Ovary (tissue), 9 donors: Measurements from ENCODE around the gene NAA20. TPM values are rescaled to one million over a fixed set of nuclear protein-coding genes. Genes with fewer than 3 reads are reported as not detected.
A peak's percentile ranks its signal among the peaks of the same experiment; 100 is the strongest.

Experiments
- DNase-seq, 5 donors: peaks; one replicate each; pipeline ENCODE4 v3.0.0-alpha.2; 2019 to 2020
- H3K27ac ChIP-seq, 2 donors: fragments of 200-600 bp; one replicate each; pipeline versions ENCODE4 v1.5.1 to v1.8.0; 2019 to 2022
- H3K27me3 ChIP-seq: fragments of 200-600 bp; one replicate; pipeline ENCODE4 v1.8.0; 2022
- H3K36me3 ChIP-seq: fragments of 200-600 bp; sonication (generic); one replicate; pipeline ENCODE4 v1.5.1; 2019
- H3K4me1 ChIP-seq: one replicate; pipeline ENCODE4 v1.8.1; 2013; ENCODE audit warnings: mild to moderate bottlenecking, moderate library complexity; ENCODE audit not compliant: insufficient read depth
- H3K4me3 ChIP-seq: fragments of 200-600 bp; sonication (generic); one replicate; pipeline ENCODE4 v1.5.1; 2017
- H3K9me3 ChIP-seq, 2 donors: fragments of 200-600 bp in 1 of 2; sonication (generic) in 1 of 2; one replicate each; pipeline versions ENCODE4 v1.5.1 to v1.8.1; 2013 to 2019; ENCODE audit warnings: mild to moderate bottlenecking in 1 of 2, moderate library complexity in 1 of 2
- EP300 ChIP-seq: sonication (generic); formaldehyde crosslinking; IDR thresholded peaks from one replicate; pipeline ENCODE4 v1.6.1; 2017; ENCODE audit warnings: antibody characterized with exemption
- POLR2A ChIP-seq: fragments of 450-650 bp; IDR thresholded peaks from one replicate; pipeline ENCODE4 v1.6.1; 2017; ENCODE audit warnings: antibody characterized with exemption, mild to moderate bottlenecking, moderate library complexity
- WGBS, 3 donors: extraction: QIAGEN DNeasy Blood & Tissue Kit in 1 of 3; methylation state at CpG; one replicate each; pipeline versions ENCODE4 v1.1.5 to v1.1.7; 2013 to 2017; 5-methylcytosine and 5-hydroxymethylcytosine counted together
- intact Hi-C, 4 donors: fragments of 100-400 bp; cut with DNase I; formaldehyde crosslinking; loops; one replicate each; pipeline versions ENCODE4 v1.11.0 to v1.15.1; 2022 to 2023
- polyA plus RNA-seq, 2 donors: library from polyadenylated mRNA; stranded (reverse); fragments of 200-250 nt in 1 of 2; fragments of 350-450 nt in 1 of 2; fragmentation: Illumina TruSeq in 1 of 2; extraction: RNeasy Lipid Tissue Mini Kit (QIAGEN cat#74804) in 1 of 2; gene quantifications; one replicate each; pipeline ENCODE4 v1.2.3, GENCODE V29; 2013 to 2014
- total RNA-seq, 7 donors: library from RNA; depleted of rRNA in 2 of 7; stranded (reverse); fragments of >200 nt in 2 of 7; fragmentation: NEBNext Ultra II Directional in 3 of 7; extraction: Animal tissue kit (Norgen Biotek cat#: 25700) in 3 of 7; gene quantifications; one replicate each; pipeline versions ENCODE4 v1.1.0 to v1.2.4, GENCODE V29; 2016 to 2023
- TF ChIP-seq, protein P1 (sequence below), 3 donors: fragments of 450-650 bp in 2 of 3; fragments of 200-600 bp in 1 of 3; IDR thresholded peaks; one replicate each; pipeline versions ENCODE4 v1.5.1 to v1.8.0; 2016 to 2022; ENCODE audit warnings: antibody characterized with exemption in 3 of 3, mild to moderate bottlenecking in 1 of 3
- donor health status: DM: no; HTN: no; CAD: no; lungs with moderate emphysema.
- donor health status: DM: no; HTN: no; CAD: no.
- donor health status: Bipolar disorder and iron deficiency.
- donor health status: DM: yes; HTN: yes; CAD: no.
- donor health status: DM: no; HTN: no; CAD: no.
- donor health status: DM: yes; HTN: yes; CAD: no.

The NAA20 gene
- total and polyA plus RNA-seq, 9 donors, result 19.4 to 67.6 (median 46.1) TPM

DNA sequence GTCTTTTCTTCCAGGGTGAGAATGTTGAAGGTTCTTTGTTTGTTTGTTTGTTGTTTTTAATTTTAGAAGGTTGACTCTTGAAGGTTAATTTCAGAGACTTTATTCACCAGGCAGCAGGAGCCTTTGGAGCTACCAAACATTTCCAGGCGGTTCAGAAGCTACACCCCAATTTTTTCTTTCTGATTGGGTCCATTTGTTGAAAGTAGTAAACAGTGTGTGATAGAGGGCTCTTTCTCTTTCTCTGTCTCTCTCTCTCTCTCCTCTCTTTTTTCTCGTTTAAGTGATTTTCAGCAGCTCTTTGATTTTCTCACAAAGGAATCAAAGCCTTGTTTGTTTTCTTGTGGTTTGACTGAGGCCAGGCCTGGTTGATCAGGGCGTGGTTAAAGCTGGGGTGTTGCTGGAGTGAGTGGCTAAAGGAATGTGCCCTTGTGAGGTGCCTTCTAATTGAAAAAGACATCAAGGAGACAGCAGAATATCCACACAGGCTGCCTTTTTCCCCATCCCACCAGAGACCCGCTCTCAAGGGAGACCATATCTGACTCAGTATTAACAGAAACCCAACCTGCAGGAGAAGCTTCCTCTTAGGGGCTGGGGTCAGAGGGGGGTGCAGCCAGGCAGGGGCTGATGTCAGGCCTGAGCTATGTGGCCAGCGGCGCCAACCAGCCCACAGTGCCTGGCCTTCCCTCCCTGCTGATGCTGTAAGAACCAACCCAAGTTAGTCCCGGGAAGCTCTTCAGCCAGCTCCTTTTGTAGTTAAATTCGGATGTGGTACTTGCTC is 40.4 kb upstream of the NAA20 start:
- Histone ChIP-seq H3K27ac (peak overlapping the region; percentile 27 to 92), H3K4me1 (peaks cover 20% of the 10 kb centered on the region), H3K9me3 (no peaks in the 10 kb centered on the region), H3K36me3 (no peaks in the 10 kb centered on the region), H3K27me3 (no peaks in the 10 kb centered on the region), H3K4me3 (peak overlapping the region; percentile 56)
- intact Hi-C loops, result no loop called here
- DNase-seq, result peak; percentile 48 to 69 (median 62)
- WGBS, 3 donors, result 6 to 28% (median 18%) methylated on average over 8 of the region's 8 CpGs
- TF ChIP-seq, protein P1, sequence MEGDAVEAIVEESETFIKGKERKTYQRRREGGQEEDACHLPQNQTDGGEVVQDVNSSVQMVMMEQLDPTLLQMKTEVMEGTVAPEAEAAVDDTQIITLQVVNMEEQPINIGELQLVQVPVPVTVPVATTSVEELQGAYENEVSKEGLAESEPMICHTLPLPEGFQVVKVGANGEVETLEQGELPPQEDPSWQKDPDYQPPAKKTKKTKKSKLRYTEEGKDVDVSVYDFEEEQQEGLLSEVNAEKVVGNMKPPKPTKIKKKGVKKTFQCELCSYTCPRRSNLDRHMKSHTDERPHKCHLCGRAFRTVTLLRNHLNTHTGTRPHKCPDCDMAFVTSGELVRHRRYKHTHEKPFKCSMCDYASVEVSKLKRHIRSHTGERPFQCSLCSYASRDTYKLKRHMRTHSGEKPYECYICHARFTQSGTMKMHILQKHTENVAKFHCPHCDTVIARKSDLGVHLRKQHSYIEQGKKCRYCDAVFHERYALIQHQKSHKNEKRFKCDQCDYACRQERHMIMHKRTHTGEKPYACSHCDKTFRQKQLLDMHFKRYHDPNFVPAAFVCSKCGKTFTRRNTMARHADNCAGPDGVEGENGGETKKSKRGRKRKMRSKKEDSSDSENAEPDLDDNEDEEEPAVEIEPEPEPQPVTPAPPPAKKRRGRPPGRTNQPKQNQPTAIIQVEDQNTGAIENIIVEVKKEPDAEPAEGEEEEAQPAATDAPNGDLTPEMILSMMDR (IDR thresholded peaks at IDR 0.05), result no peak
- TF ChIP-seq POLR2A (no peak), EP300 (no peak)

DNA sequence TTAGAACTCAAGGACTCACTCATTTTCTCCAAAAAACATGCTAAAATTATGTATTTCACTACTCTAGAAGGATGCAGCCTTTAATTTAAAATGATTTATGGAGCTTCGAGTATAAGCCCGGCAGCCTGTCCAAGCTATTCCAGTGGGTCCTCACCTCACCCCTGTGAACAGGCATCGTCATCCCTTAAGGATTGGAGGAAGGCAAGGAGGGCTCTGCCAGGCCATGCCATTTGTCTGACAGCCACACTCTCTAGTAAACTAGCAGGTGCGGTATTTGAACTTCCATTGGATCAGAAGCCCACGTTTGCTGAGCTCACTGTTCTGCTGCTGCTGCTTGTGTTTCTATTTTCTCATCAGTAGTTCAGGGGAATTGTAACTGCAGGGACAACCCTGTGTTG is 39.8 kb upstream of the NAA20 start:
- WGBS, 3 donors, result 19 to 39% (median 29%) methylated on average over 5 of the region's 5 CpGs
- Histone ChIP-seq H3K4me3 (peak overlapping the region; percentile 56), H3K27ac (peak overlapping the region; percentile 27 to 92), H3K36me3 (no peaks in the 10 kb centered on the region), H3K4me1 (peaks cover 20% of the 10 kb centered on the region), H3K27me3 (no peaks in the 10 kb centered on the region), H3K9me3 (no peaks in the 10 kb centered on the region)
- intact Hi-C loops, result no loop called here
- TF ChIP-seq, protein P1 (IDR thresholded peaks at IDR 0.05), result no peak
- no peak for TF ChIP-seq EP300
- no peak for TF ChIP-seq POLR2A
- no peak for DNase-seq

DNA sequence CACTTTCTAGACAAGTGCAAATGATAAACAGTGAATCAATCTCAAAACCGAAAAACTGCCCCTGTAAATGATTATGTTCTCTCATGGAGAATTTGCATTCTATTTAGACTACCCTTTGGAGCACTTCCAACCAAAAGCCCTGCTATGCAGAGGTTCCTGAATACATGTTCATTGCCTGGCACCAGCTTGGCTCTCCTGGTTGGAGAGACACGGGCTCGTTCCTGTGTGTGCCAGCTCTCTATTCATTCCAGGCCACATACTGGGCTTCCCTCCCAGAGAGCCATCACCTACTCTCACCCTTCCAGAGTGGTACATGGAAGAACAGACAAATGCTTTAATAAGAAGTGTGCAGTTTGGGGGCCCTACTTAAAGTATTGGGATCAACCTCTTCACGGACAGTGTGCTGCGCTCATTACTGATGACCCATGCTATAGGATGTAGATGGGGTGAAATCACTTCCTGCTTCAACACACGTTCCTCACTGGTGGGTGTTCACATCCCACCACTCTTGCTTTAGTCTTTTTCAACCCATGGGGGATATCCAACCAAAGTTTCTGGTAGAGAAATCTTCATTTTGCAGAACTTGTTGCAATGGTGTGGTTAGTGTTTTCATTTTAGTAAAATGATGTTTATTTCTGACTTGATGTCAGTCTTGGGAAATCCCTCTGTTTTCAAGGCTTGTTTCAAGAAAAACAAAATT is 38.5 kb upstream of the NAA20 start:
- 81 to 85% (median 82%) methylated on average over 6 of the region's 6 CpGs for WGBS, 3 donors
- H3K27ac ChIP-seq, result no peak overlapping the region
- H3K4me1 ChIP-seq, result peaks cover 17% of the 10 kb centered on the region
- TF ChIP-seq POLR2A (no peak), EP300 (no peak)
- TF ChIP-seq, protein P1 (IDR thresholded peaks at IDR 0.05), result no peak
- H3K9me3 ChIP-seq, result no peaks in the 10 kb centered on the region
- DNase-seq, result no peak
- no peaks in the 10 kb centered on the region for H3K27me3 ChIP-seq
- no peak overlapping the region for H3K4me3 ChIP-seq
- H3K36me3 ChIP-seq, result no peaks in the 10 kb centered on the region
- intact Hi-C loops, result no loop called here

DNA sequence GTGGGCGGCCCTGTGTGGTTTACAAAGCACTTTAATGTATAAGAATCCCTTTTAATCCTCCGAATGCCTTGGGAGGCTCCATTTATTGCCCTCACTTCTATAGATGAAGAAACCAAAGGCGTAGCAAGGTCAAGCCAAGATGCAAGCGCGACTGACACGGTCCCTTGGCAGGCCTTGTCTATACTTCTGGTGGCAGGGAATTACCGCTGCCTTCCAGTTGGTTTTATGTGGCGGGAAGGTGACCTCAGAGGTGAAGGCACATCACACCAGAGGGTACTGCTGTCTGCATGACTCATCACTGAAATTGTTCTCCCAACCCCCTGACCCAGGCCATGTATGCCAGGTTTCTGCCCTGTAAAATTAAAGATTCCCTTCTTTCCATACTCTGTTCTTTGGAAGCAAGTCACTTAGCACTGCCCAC is 36.1 kb upstream of the NAA20 start:
- Histone ChIP-seq H3K4me1 (peaks cover 10% of the 10 kb centered on the region), H3K36me3 (no peaks in the 10 kb centered on the region), H3K27ac (no peak overlapping the region), H3K9me3 (no peaks in the 10 kb centered on the region), H3K4me3 (no peak overlapping the region), H3K27me3 (no peaks in the 10 kb centered on the region)
- WGBS, 3 donors, result 94 to 96% (median 94%) methylated on average over 8 of the region's 8 CpGs
- intact Hi-C loops, result no loop called here
- no peak for TF ChIP-seq EP300
- no peak for DNase-seq

DNA sequence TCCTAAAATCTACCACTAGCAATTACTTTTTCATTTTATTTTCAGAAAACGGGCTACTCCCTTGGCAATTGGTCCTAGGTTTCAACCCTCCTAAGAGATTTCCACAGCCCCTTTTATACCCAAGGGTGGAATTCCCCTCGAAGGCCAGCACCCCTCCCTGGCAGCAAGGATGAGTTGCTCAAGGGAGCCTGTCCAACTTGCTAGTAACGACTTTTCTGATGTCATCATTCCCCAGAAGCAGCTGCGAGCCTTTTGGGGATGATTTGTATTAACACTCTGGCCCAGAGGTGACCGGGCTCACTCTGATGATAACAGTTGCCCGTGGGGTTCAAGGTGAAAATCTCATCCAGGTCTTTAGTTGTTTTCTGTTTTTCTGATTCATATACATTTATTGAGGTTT is 30.7 kb upstream of the NAA20 start:
- WGBS, 3 donors, result 18 to 34% (median 28%) methylated on average over 6 of the region's 6 CpGs
- no peak overlapping the region for H3K27ac ChIP-seq
- no peaks in the 10 kb centered on the region for H3K36me3 ChIP-seq
- TF ChIP-seq, protein P1 (IDR thresholded peaks at IDR 0.05), result no peak
- TF ChIP-seq EP300 (no peak), POLR2A (no peak)
- intact Hi-C loops, result no loop called here
- peaks cover 4% of the 10 kb centered on the region for H3K4me1 ChIP-seq
- H3K4me3 ChIP-seq, result no peak overlapping the region
- peak in 1 of 5 donors; percentile 57 for DNase-seq
- no peaks in the 10 kb centered on the region for H3K27me3 ChIP-seq
- no peaks in the 10 kb centered on the region for H3K9me3 ChIP-seq
